Measurements from ENCODE around the gene TDRD15. TPM values are rescaled to one million over a fixed set of nuclear protein-coding genes. Genes with fewer than 3 reads are reported as not detected.

The TDRD15 gene
- polyA plus RNA-seq, 1 of the 3 experiments (the other 2 are of a cell fraction) = not detected

DNA sequence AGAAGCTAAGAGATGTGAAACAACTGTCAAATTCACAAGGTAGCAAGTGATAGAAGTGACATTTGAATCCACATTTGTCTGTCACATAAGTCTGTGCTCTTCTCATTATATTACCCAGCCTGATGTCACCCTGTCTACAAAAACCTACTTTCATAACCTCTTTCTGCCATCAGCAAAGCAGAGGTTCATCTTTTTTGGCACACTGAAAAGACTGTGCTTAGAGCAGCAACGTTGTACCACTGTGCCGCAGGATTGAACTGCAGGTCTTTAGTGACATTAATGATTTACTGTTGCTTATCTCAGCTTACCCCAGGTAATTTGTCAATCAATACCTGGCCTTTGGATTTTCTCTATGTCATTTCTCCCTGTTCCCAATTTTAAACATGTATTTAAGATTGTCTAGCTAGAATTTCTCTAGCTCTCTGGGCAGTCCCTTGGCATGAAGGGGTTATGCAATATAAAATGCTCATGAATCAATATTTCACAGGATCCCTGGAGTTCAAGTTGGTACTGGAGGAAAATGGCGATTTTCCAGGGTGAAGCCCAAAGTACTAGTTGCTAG is 31.4 kb upstream of the TDRD15 start:
- Histone ChIP-seq H3K27me3 (ENCODE audit: insufficient read depth) (no peaks in the 10 kb centered on the region), H3K4me3 (ENCODE audit: low read depth in 2 of 2, low read length in 1 of 2) (no peak overlapping the region), H3K4me2 (no peak overlapping the region), H3K9ac (no peak overlapping the region), H4K20me1 (ENCODE audit: insufficient read depth) (no peaks in the 10 kb centered on the region), H3K79me2 (ENCODE audit: insufficient read depth) (no peaks in the 10 kb centered on the region), H3K4me1 (ENCODE audit: control insufficient read depth in 1 of 2, insufficient read depth in 2 of 2, low read depth in 1 of 2, low read length in 1 of 2) (no peaks in the 10 kb centered on the region), H3K36me3 (replicated peaks in 1 of 2; ENCODE audit: control insufficient read depth in 1 of 2, insufficient read depth in 2 of 2, low read length in 1 of 2) (no peaks in the 10 kb centered on the region), H3K9me3 (no peaks in the 10 kb centered on the region), H2AFZ (ENCODE audit: low read depth) (no peak overlapping the region), H3F3A (replicated peaks; ENCODE audit: insufficient read depth) (no peaks in the 10 kb centered on the region), H3K9me2 (no peaks in the 10 kb centered on the region), H3K27ac (ENCODE audit: low read depth in 2 of 2, low read length in 1 of 2) (no peak overlapping the region)
- TF ChIP-seq FOXJ3 (CRISPR knock-in tag; IDR thresholded peaks at IDR 0.05) = no peak
- TF ChIP-seq CHD2 (IDR thresholded peaks at IDR 0.05; ENCODE audit: low read length, partially characterized antibody) = no peak
- no peak for TF ChIP-seq NFIC (IDR thresholded peaks at IDR 0.05; ENCODE audit: borderline replicate concordance)
- no peak for TF ChIP-seq TAF1 (IDR thresholded peaks at IDR 0.05; ENCODE audit: borderline replicate concordance, low read depth, low read length)
- TF ChIP-seq EZH2phosphoT487 (IDR thresholded peaks at IDR 0.05; ENCODE audit: borderline replicate concordance, low read depth) = no peak
- no peak for TF ChIP-seq GATA2 (CRISPR knock-in tag; IDR thresholded peaks at IDR 0.05)
- TF ChIP-seq RFX5 (IDR thresholded peaks at IDR 0.05; ENCODE audit: low read length) = no peak
- TF ChIP-seq CTCF (IDR thresholded peaks at IDR 0.05) = no peak
- TF ChIP-seq SMC3 (IDR thresholded peaks at IDR 0.05; ENCODE audit: low read depth, low read length) = no peak
- TF ChIP-seq TEAD4 (IDR thresholded peaks at IDR 0.05; ENCODE audit: borderline replicate concordance, insufficient read depth) = no peak
- TF ChIP-seq, protein P1, sequence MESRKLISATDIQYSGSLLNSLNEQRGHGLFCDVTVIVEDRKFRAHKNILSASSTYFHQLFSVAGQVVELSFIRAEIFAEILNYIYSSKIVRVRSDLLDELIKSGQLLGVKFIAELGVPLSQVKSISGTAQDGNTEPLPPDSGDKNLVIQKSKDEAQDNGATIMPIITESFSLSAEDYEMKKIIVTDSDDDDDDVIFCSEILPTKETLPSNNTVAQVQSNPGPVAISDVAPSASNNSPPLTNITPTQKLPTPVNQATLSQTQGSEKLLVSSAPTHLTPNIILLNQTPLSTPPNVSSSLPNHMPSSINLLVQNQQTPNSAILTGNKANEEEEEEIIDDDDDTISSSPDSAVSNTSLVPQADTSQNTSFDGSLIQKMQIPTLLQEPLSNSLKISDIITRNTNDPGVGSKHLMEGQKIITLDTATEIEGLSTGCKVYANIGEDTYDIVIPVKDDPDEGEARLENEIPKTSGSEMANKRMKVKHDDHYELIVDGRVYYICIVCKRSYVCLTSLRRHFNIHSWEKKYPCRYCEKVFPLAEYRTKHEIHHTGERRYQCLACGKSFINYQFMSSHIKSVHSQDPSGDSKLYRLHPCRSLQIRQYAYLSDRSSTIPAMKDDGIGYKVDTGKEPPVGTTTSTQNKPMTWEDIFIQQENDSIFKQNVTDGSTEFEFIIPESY (IDR thresholded peaks at IDR 0.05; ENCODE audit: borderline replicate concordance, low read depth) = no peak
- TF ChIP-seq TCF12 (IDR thresholded peaks at IDR 0.05) = no peak
- no peak for TF ChIP-seq GABPA (IDR thresholded peaks at IDR 0.05; ENCODE audit: low read depth)
- no peak for DNase-seq
- 35% methylated on average over 3 of the region's 3 CpGs for WGBS (ENCODE audit: low lambda C conversion rate)
- POLR2A ChIA-PET = no interaction called here
- CTCF ChIA-PET = no interaction called here

GRCh38 chr2:21095178-21095577 is 28.6 kb upstream of the TDRD15 start:
- no peaks in the 10 kb centered on the region for H3K9me2 ChIP-seq
- H3K4me2 ChIP-seq = no peak overlapping the region
- H4K20me1 ChIP-seq (ENCODE audit: insufficient read depth) = no peaks in the 10 kb centered on the region
- H3K27me3 ChIP-seq (ENCODE audit: insufficient read depth) = no peaks in the 10 kb centered on the region
- H3K36me3 ChIP-seq (replicated peaks in 1 of 2; ENCODE audit: control insufficient read depth in 1 of 2, insufficient read depth in 2 of 2, low read length in 1 of 2) = no peaks in the 10 kb centered on the region
- no peaks in the 10 kb centered on the region for H3K4me1 ChIP-seq (ENCODE audit: control insufficient read depth in 1 of 2, insufficient read depth in 2 of 2, low read depth in 1 of 2, low read length in 1 of 2)
- H2AFZ ChIP-seq (ENCODE audit: low read depth) = no peak overlapping the region
- no peak for DNase-seq
- POLR2A ChIA-PET = no interaction called here
- no peak overlapping the region for H3K9ac ChIP-seq
- H3F3A ChIP-seq (replicated peaks; ENCODE audit: insufficient read depth) = no peaks in the 10 kb centered on the region
- no peak overlapping the region for H3K4me3 ChIP-seq (ENCODE audit: low read depth in 2 of 2, low read length in 1 of 2)
- CTCF ChIA-PET = interaction anchor here (0.6 to 2.2 kb wide), 4 partner anchors 9 to 132 kb away, joined by 3 to 10 read pairs (median 4); no protein-coding TSS in a partner anchor
- H3K79me2 ChIP-seq (ENCODE audit: insufficient read depth) = no peaks in the 10 kb centered on the region
- H3K27ac ChIP-seq (ENCODE audit: low read depth in 2 of 2, low read length in 1 of 2) = no peak overlapping the region
- no peaks in the 10 kb centered on the region for H3K9me3 ChIP-seq
- 5% methylated on average over 1 of the region's 1 CpG for WGBS (ENCODE audit: low lambda C conversion rate)
- no peak for TF ChIP-seq YY1 (IDR thresholded peaks at IDR 0.05; ENCODE audit: low read depth)
- no peak for TF ChIP-seq TCF12 (IDR thresholded peaks at IDR 0.05)
- no peak for TF ChIP-seq NRF1 (IDR thresholded peaks at IDR 0.05; ENCODE audit: low read depth, low read length)
- TF ChIP-seq GABPA (IDR thresholded peaks at IDR 0.05; ENCODE audit: low read depth) = no peak
- TF ChIP-seq REST (IDR thresholded peaks at IDR 0.05; ENCODE audit: low read depth, low read length) = no peak
- TF ChIP-seq MXI1 (IDR thresholded peaks at IDR 0.05; ENCODE audit: low read depth, low read length) = no peak
- no peak for TF ChIP-seq FOSL2 (IDR thresholded peaks at IDR 0.05; ENCODE audit: borderline replicate concordance, low read depth)
- no peak for TF ChIP-seq JUND (IDR thresholded peaks at IDR 0.05)
- no peak for TF ChIP-seq IRF3 (IDR thresholded peaks at IDR 0.05; ENCODE audit: low read depth, low read length)
- no peak for TF ChIP-seq FOXJ3 (CRISPR knock-in tag; IDR thresholded peaks at IDR 0.05)
- no peak for TF ChIP-seq FOXM1 (IDR thresholded peaks at IDR 0.05; ENCODE audit: low read depth)

Data from SK-N-SH (cell line).